Measurements from ENCODE around the gene GABBR1.

Gene GABBR1

GRCh38 chr6:29577544-29577943 is 55.4 kb downstream of the GABBR1 start:
- in situ Hi-C loops (cut with HindIII; ENCODE audit: low sequenced_read_pairs), result no loop called here
- DNase-seq (ENCODE audit: low read depth), result no peak
- no peak for TF ChIP-seq CTCF (IDR thresholded peaks at IDR 0.05; ENCODE audit: low read depth, low read length, missing control alignments)
- H3K4me3 ChIP-seq (ENCODE audit: low read depth, low read length), result no peak overlapping the region

GRCh38 chr6:29576056-29576455 is 56.9 kb downstream of the GABBR1 start:
- in situ Hi-C loops (cut with HindIII; ENCODE audit: low sequenced_read_pairs), result no loop called here
- no peak overlapping the region for H3K4me3 ChIP-seq (ENCODE audit: low read depth, low read length)

GRCh38 chr6:29567991-29568390 is 65.0 kb downstream of the GABBR1 start:
- in situ Hi-C loops (cut with HindIII; ENCODE audit: low sequenced_read_pairs), result no loop called here
- H3K4me3 ChIP-seq (ENCODE audit: low read depth, low read length), result no peak overlapping the region
- no peak for DNase-seq (ENCODE audit: low read depth)
- no peak for TF ChIP-seq CTCF (IDR thresholded peaks at IDR 0.05; ENCODE audit: low read depth, low read length, missing control alignments)

More at GRCh38 chr6:29576056-29576455, 56.9 kb downstream of the GABBR1 start:
- DNase-seq (ENCODE audit: low read depth), result no peak
- TF ChIP-seq CTCF (IDR thresholded peaks at IDR 0.05; ENCODE audit: low read depth, low read length, missing control alignments), result no peak

GRCh38 chr6:29567541-29567940 is 65.4 kb downstream of the GABBR1 start:
- no peak for TF ChIP-seq CTCF (IDR thresholded peaks at IDR 0.05; ENCODE audit: low read depth, low read length, missing control alignments)
- DNase-seq (ENCODE audit: low read depth), result no peak
- in situ Hi-C loops (cut with HindIII; ENCODE audit: low sequenced_read_pairs), result no loop called here
- no peak overlapping the region for H3K4me3 ChIP-seq (ENCODE audit: low read depth, low read length)

GRCh38 chr6:29566856-29567255 is 66.1 kb downstream of the GABBR1 start:
- no peak overlapping the region for H3K4me3 ChIP-seq (ENCODE audit: low read depth, low read length)
- TF ChIP-seq CTCF (IDR thresholded peaks at IDR 0.05; ENCODE audit: low read depth, low read length, missing control alignments), result no peak
- DNase-seq (ENCODE audit: low read depth), result no peak
- in situ Hi-C loops (cut with HindIII; ENCODE audit: low sequenced_read_pairs), result no loop called here

GRCh38 chr6:29564875-29565274 is 68.1 kb downstream of the GABBR1 start:
- no peak for DNase-seq (ENCODE audit: low read depth)
- in situ Hi-C loops (cut with HindIII; ENCODE audit: low sequenced_read_pairs), result no loop called here

More at GRCh38 chr6:29564875-29565274, 68.1 kb downstream of the GABBR1 start:
- no peak for TF ChIP-seq CTCF (IDR thresholded peaks at IDR 0.05; ENCODE audit: low read depth, low read length, missing control alignments)
- no peak overlapping the region for H3K4me3 ChIP-seq (ENCODE audit: low read depth, low read length)
